HepG2 (cell line): Measurements from ENCODE around the gene HSFY2. TPM values are rescaled to one million over a fixed set of nuclear protein-coding genes. Genes with fewer than 3 reads are reported as not detected.
"Not testable (repeated sequence)": the region's sequence is repeated elsewhere in the genome, so short reads cannot be mapped to it uniquely, and the experiment has no call there.

Experiments
- ATAC-seq: fragments of 200-7000 bp; cut with Tn5 transposase; 3 replicates; pipeline ENCODE4 v1.9.1; 2020; ENCODE audit warnings: mild to moderate bottlenecking, moderate library complexity
- BruUV-seq: library from RNA; stranded (reverse); fragments of 400-500 nt; replicated peaks from 2 replicates; lab custom pipeline; 2021; lab: Mats Ljungman, UMichigan
- CTCF ChIA-PET: fragments of 300-600 bp; formaldehyde crosslinking; extraction: SDS; loops from one replicate; lab custom pipeline; 2021; ENCODE audit warnings: low total read pairs, inconsistent platforms, low intra/inter-chr PET ratio; lab: Yijun Ruan, JAX
- POLR2A ChIA-PET: fragments of 350-600 bp; sonication (Branson Sonifier 250); formaldehyde crosslinking; loops from one replicate; lab custom pipeline; 2020; ENCODE audit warnings: antibody characterized with exemption, inconsistent platforms; lab: Yijun Ruan, JAX
- DNase-seq: peaks from one replicate; pipeline ENCODE4 v3.0.0-alpha.2; 2015; ENCODE audit warnings: low spot score
- FAIRE-seq: peaks from 3 replicates; lab custom pipeline; 2011; peaks lifted over from hg19 to GRCh38; lab: Jason Lieb, UNC
- H2AFZ ChIP-seq: one replicate; pipeline ENCODE4 v1.6.1; 2011; ENCODE audit warnings: low read length, inconsistent platforms
- H3K27ac ChIP-seq: fragments of 300-600 bp; 3 replicates; pipeline ENCODE4 v1.8.0; 2011; ENCODE audit warnings: mixed run types, mild to moderate bottlenecking, mixed read lengths, low read length, inconsistent platforms; ENCODE audit not compliant: insufficient read depth; ENCODE audit errors: extremely low read length
- H3K27me3 ChIP-seq, 2 experiments: fragments of 200-600 bp in 1 of 2; 2 replicates in 1 of 2; 3 replicates in 1 of 2; pipeline versions ENCODE4 v1.6.0 to v1.8.0; 2011; ENCODE audit warnings: low read length in 2 of 2, mild to moderate bottlenecking in 2 of 2, moderate library complexity in 2 of 2, inconsistent platforms in 1 of 2; ENCODE audit not compliant: insufficient read depth in 2 of 2, control insufficient read depth in 1 of 2
- H3K36me3 ChIP-seq, 2 experiments: fragments of 200-600 bp in 1 of 2; replicated peaks in 1 of 2; 2 replicates in 1 of 2; 3 replicates in 1 of 2; pipeline versions ENCODE4 v1.5.1 to v1.8.0; 2011; ENCODE audit warnings: low read length in 2 of 2, inconsistent platforms in 1 of 2; ENCODE audit not compliant: insufficient read depth in 2 of 2, control insufficient read depth in 1 of 2
- H3K4me1 ChIP-seq: 2 replicates; pipeline ENCODE4 v1.5.1; 2012; ENCODE audit warnings: low read length, inconsistent platforms; ENCODE audit not compliant: insufficient read depth
- H3K4me2 ChIP-seq: 2 replicates; pipeline ENCODE4 v1.6.0; 2011; ENCODE audit warnings: low read depth, low read length, inconsistent platforms
- H3K4me3 ChIP-seq, 3 experiments: fragments of 200-600 bp in 1 of 3; sonication (generic), shearing (Covaris generic) in 1 of 3; replicated peaks in 1 of 3; 2 replicates each; pipeline ENCODE4 v1.5.1; 2011 to 2016; ENCODE audit warnings: low read length in 3 of 3, inconsistent platforms in 2 of 3, low read depth in 2 of 3, mild to moderate bottlenecking in 2 of 3, control low read depth in 1 of 3, mixed read lengths in 1 of 3; ENCODE audit not compliant: insufficient read depth in 1 of 3
- H3K79me2 ChIP-seq: one replicate; pipeline ENCODE4 v1.6.1; 2011; ENCODE audit warnings: low read length, inconsistent platforms; ENCODE audit not compliant: insufficient read depth
- H3K9ac ChIP-seq: 2 replicates; pipeline ENCODE4 v1.6.0; 2011; ENCODE audit warnings: mild to moderate bottlenecking, low read depth, low read length, inconsistent platforms; ENCODE audit not compliant: insufficient read depth
- H3K9me3 ChIP-seq: 2 replicates; pipeline ENCODE4 v1.5.1; 2012; ENCODE audit warnings: mild to moderate bottlenecking, low read length
- H4K20me1 ChIP-seq: 2 replicates; pipeline ENCODE4 v1.6.0; 2011; ENCODE audit warnings: inconsistent platforms, mild to moderate bottlenecking, low read length, moderate library complexity; ENCODE audit not compliant: insufficient read depth
- WGBS: methylation state at CpG from one replicate; pipeline ENCODE4 v1.1.6; 2017; ENCODE audit warnings: low lambda C conversion rate; 5-methylcytosine and 5-hydroxymethylcytosine counted together
- in situ Hi-C: cut with HindIII; loops from 2 replicates; pipeline ENCODE4 v1.10.0; 2017; ENCODE audit warnings: low pct_unique_long_range_greater_than_20kb; ENCODE audit not compliant: extremely low pct_ligation_motif_present
- intact Hi-C: fragments of 100-400 bp; cut with micrococcal nuclease; formaldehyde crosslinking; loops from one replicate; pipeline ENCODE4 v1.10.0; 2022; ENCODE audit not compliant: unreplicated experiment
- polyA plus RNA-seq, 8 experiments: library from polyadenylated mRNA; depleted of rRNA in 3 of 8; stranded (reverse) in 7 of 8; unstranded in 1 of 8; fragments of >200 nt; fragmentation: Illumina TruSeq in 4 of 8; extraction: Trizol in 4 of 8; gene quantifications; 2 replicates each; pipeline versions ENCODE4 v1.2.1 to v1.2.3, GENCODE V29; 2011 to 2016; ENCODE audit warnings: low read depth in 4 of 8, missing spikeins in 1 of 8, mixed read lengths in 1 of 8; ENCODE audit not compliant: insufficient read depth in 1 of 8
- small RNA-seq, 3 experiments: library from RNA; depleted of rRNA; stranded (forward); fragments of <200 nt; gene quantifications; one replicate each; pipeline ENCODE3, GENCODE V24; 2012; ENCODE audit warnings: low read depth in 2 of 3, low replicate concordance in 1 of 3; ENCODE audit not compliant: insufficient read length in 3 of 3, insufficient read depth in 2 of 3
- total RNA-seq, 5 experiments: library from RNA; depleted of rRNA; stranded (reverse); fragments of >200 nt; fragmentation: Illumina TruSeq; extraction: Trizol; gene quantifications; 2 replicates each; pipeline ENCODE4 v1.2.3, GENCODE V29; 2016; ENCODE audit warnings: low read depth in 1 of 5

HSFY2 gene
- total and polyA plus RNA-seq, 2 of the 13 experiments (the other 11 are each of a cell fraction or from before 2014, with no cell fraction given): not detected

DNA sequence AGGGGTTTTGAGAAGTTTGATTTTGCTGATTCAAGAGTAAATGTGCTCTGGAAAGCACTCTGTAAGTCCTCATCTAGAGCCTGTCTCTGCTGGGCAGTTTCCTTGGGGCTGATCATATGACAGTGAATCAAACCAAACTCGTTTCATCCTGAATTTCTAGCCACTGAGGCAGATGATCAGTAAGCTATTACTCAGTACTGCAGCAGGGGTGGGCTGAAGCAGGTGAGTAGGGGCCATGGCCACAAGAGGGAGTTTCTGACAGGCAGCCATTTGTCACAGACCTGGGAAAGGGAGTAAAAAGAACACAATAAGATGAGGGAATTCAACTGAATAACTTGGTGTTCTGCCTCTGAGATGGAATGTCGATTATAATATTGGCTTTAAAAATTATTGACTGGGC, 19.5 kb downstream of the HSFY2 start:
- intact Hi-C loops, in situ Hi-C loops, H2AFZ ChIP-seq, H3K9me3 ChIP-seq, H4K20me1 ChIP-seq, H3K79me2 ChIP-seq, BruUV-seq, H3K27ac ChIP-seq, H3K4me3 ChIP-seq, H3K9ac ChIP-seq, POLR2A ChIA-PET, H3K4me1 ChIP-seq, CTCF ChIA-PET, H3K27me3 ChIP-seq, H3K36me3 ChIP-seq, H3K4me2 ChIP-seq, DNase-seq: not testable (repeated sequence)
- WGBS: no CpG with 5 or more reads among the region's 2 CpGs
- peak; percentile 64 for FAIRE-seq
- 0 out of 3 replicates have a peak, but pooled peaks have one; percentile 39 for ATAC-seq

DNA sequence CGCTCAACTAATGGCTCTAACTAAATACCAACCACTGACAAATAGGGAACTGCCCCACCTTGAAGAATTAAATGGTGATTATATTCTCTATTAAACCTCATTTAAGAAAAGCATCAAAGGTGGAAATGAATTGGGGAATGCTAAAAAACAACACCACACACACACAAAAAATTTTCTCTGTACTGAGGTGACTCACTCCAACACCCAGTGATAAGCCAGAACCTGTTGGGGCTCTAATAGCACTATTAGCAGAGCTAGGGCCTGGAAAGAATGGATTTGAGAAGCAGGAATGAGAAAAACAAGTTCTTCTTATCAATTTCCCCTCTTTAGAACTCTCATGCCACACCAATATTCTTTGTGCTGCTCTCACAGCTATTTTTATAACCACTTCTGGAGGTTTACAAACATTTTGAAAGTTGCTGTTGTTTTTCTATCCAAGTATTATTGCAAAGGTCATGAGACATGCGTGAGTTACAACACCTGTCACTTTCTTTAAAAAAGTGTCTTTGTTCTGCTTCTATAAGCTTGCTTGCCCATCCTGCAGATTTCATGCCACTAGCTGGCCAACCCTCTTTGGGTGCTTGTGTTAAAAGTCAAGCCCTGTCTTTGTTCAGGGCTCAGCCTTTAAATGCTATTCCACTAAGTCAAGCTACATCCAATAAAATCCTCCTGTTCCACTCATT, 20.3 kb downstream of the HSFY2 start:
- H3K27me3 ChIP-seq, CTCF ChIA-PET, DNase-seq, H3K79me2 ChIP-seq, H3K4me1 ChIP-seq, H3K9ac ChIP-seq, ATAC-seq, H3K4me3 ChIP-seq, H3K4me2 ChIP-seq, H3K27ac ChIP-seq, FAIRE-seq, H3K36me3 ChIP-seq, H3K9me3 ChIP-seq, BruUV-seq, intact Hi-C loops, H4K20me1 ChIP-seq, in situ Hi-C loops, H2AFZ ChIP-seq, POLR2A ChIA-PET: not testable (repeated sequence)
- WGBS: no CpG with 5 or more reads among the region's 2 CpGs

DNA sequence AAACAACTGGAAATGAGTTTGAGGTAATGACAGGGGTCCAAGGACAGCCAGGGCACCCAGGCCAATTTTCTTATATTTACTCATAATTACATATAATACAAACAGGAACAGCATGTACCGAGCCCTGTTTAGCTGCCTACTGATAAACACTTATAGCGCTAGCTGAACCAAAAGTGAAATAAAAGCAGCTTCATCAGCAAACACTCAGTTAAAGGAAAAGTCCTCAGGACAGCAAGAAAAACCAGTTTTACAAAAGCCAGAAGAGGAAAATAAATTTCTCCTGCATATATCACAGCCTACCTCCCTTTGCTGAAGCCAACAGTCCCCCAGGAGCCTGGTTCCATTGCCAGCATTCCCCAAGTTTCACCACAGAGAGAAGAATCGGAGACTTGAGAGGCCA, 49.8 kb downstream of the HSFY2 start:
- CTCF ChIA-PET, H3K27ac ChIP-seq, H2AFZ ChIP-seq, H3K9ac ChIP-seq, H3K9me3 ChIP-seq, DNase-seq, H3K4me2 ChIP-seq, H3K4me1 ChIP-seq, BruUV-seq, H4K20me1 ChIP-seq, H3K27me3 ChIP-seq, FAIRE-seq, H3K36me3 ChIP-seq, in situ Hi-C loops, ATAC-seq, H3K79me2 ChIP-seq, H3K4me3 ChIP-seq, POLR2A ChIA-PET, intact Hi-C loops: not testable (repeated sequence)
- WGBS: no CpG with 5 or more reads among the region's 3 CpGs

Small RNA genes lying within 50 kb of the gene (small RNA-seq; reads per million reads assigned to genes)
- 0 reads per million in 3 experiments for gene GPM6BP2

Other genes starting within 250 kb of the HSFY2 start
- gene HSFY1, start 227.0 kb downstream of the HSFY2 start, total RNA-seq (2016; rRNA removed; fragmentation: Illumina TruSeq; extraction: Trizol): not detected in 2 replicates
- not detected in 2 replicates for gene HSFY1, start 227.0 kb downstream of the HSFY2 start, polyA plus RNA-seq (2011; rRNA removed)